ENCODE measurements around the gene ADAMTS16. TPM values are rescaled to one million over a fixed set of nuclear protein-coding genes. Genes with fewer than 3 reads are reported as not detected.
A peak's percentile ranks its signal among the peaks of the same experiment; 100 is the strongest.

ADAMTS16 gene
- total and polyA plus RNA-seq, 2 donors from 2014 or later = 5.6 to 7.5 TPM

DNA sequence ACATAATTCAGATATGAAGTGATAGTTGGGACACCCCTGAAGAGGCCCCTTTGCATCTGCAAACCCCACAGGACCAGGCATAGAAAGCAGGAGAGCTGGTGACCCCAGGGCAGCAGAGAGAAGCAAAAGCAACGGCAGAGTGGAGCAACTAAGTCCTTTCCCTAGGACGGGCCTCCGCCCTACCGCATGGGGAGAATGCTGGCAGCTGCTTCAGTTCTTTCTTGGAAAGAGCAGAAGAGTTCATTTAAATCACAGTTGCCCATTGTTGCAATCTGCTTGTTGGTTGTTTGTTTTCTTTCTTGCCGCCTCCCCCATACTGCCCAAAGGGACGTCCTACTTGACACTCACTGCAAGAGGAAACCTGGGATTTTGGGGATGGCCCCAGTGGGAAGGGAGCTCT is 126.2 kb downstream of the ADAMTS16 start:
- TF ChIP-seq, protein P1, sequence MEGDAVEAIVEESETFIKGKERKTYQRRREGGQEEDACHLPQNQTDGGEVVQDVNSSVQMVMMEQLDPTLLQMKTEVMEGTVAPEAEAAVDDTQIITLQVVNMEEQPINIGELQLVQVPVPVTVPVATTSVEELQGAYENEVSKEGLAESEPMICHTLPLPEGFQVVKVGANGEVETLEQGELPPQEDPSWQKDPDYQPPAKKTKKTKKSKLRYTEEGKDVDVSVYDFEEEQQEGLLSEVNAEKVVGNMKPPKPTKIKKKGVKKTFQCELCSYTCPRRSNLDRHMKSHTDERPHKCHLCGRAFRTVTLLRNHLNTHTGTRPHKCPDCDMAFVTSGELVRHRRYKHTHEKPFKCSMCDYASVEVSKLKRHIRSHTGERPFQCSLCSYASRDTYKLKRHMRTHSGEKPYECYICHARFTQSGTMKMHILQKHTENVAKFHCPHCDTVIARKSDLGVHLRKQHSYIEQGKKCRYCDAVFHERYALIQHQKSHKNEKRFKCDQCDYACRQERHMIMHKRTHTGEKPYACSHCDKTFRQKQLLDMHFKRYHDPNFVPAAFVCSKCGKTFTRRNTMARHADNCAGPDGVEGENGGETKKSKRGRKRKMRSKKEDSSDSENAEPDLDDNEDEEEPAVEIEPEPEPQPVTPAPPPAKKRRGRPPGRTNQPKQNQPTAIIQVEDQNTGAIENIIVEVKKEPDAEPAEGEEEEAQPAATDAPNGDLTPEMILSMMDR (IDR thresholded peaks at IDR 0.05; ENCODE audit: borderline replicate concordance, extremely low read depth, insufficient read depth) = no peak
- H3K4me3 ChIP-seq (ENCODE audit: low read length in 3 of 3) = no peak overlapping the region
- no peak overlapping the region for H3K9ac ChIP-seq (ENCODE audit: low read length in 3 of 3)
- no peak for DNase-seq
- no peak overlapping the region for H3K27ac ChIP-seq (ENCODE audit: low read depth in 2 of 2, low read length in 2 of 2)
- H3K4me1 ChIP-seq (ENCODE audit: control insufficient read depth in 2 of 3, insufficient read depth in 2 of 3, low read depth in 1 of 3, low read length in 3 of 3) = peaks cover 0 to 3% (median 0%) of the 10 kb centered on the region in 3 donors
- FAIRE-seq = no peak
- no peaks in the 10 kb centered on the region for H3K9me3 ChIP-seq (ENCODE audit: control insufficient read depth in 2 of 3, insufficient read depth in 1 of 3, low read length in 3 of 3)
- peaks cover 0 to 5% (median 0%) of the 10 kb centered on the region in 3 donors for H3K36me3 ChIP-seq (ENCODE audit: control insufficient read depth in 2 of 3, insufficient read depth in 3 of 3, low read length in 3 of 3)
- intact Hi-C loops (cut with DNase I) = no loop called here
- H3K27me3 ChIP-seq (ENCODE audit: control insufficient read depth, insufficient read depth, low read length) = no peaks in the 10 kb centered on the region

DNA sequence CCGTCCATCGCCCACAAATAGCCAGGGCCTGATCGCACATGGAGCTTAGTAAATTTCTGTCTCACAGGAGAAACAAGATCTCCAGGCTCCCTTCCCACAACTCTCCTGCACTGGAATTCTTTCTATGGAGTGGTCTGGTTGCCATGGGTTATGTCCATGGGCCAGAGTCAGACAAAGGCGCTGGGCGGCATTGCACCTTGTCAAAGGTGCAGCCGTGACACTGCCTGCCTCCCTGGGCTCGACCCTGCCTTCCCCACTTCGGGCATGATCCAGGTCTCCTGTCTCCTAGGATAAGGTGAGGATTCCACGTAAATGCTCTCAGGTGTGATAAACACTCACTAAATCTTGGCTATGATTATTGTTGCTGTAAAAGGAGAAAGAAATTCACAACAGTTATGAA is 130.0 kb downstream of the ADAMTS16 start:
- H3K9me3 ChIP-seq (ENCODE audit: control insufficient read depth in 2 of 3, insufficient read depth in 1 of 3, low read length in 3 of 3) = no peaks in the 10 kb centered on the region
- TF ChIP-seq, protein P1 (IDR thresholded peaks at IDR 0.05; ENCODE audit: borderline replicate concordance, extremely low read depth, insufficient read depth) = no peak
- intact Hi-C loops (cut with DNase I) = no loop called here
- H3K4me3 ChIP-seq (ENCODE audit: low read length in 3 of 3) = no peak overlapping the region
- H3K27ac ChIP-seq (ENCODE audit: low read depth in 2 of 2, low read length in 2 of 2) = no peak overlapping the region
- no peak for DNase-seq
- H3K9ac ChIP-seq (ENCODE audit: low read length in 3 of 3) = no peak overlapping the region
- peaks cover 0 to 9% (median 2%) of the 10 kb centered on the region in 3 donors for H3K4me1 ChIP-seq (ENCODE audit: control insufficient read depth in 2 of 3, insufficient read depth in 2 of 3, low read depth in 1 of 3, low read length in 3 of 3)
- FAIRE-seq = no peak
- H3K27me3 ChIP-seq (ENCODE audit: control insufficient read depth, insufficient read depth, low read length) = no peaks in the 10 kb centered on the region
- H3K36me3 ChIP-seq (ENCODE audit: control insufficient read depth in 2 of 3, insufficient read depth in 3 of 3, low read length in 3 of 3) = no peaks in the 10 kb centered on the region

DNA sequence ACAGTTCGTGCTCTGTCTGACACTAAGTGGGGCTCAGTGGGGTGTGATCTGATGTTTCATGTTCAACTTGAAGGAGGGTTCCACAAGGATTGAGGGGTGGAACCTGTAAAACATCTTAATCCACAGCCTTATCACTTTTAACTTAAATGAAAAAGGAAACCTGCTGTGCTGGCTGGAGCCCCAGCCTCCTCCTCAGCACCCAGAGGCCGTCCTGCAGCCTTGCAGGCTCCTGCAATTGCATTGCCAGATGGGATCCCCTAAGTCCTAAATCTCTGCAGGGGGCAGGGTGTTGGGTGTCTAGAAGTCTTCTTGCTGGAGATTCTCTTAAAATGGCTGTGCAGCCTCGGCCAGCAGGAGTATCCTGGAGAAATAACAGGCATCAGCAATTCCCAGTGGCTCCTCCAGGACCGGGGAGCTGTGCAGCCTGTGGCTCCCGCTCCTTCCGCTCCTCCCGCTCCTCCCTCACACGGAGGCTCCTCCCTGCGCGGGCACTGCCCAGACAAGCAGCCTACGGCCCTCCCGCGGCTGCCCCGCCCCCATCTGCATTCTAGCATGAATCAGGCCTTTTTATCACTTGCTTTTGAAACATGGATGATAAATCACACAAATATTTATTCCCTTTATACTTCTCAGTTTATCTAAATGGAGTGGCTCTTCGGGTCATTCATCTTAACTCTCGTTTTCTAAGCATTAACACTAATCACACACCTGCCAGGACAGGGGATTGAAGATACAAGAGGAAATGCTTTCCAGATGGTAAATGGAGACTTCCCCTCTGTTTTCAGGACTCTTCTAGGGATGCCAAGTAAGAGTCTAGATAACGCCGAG is 131.0 kb downstream of the ADAMTS16 start:
- peak overlapping the region in 1 of 2 donors; percentile 48 for H3K27ac ChIP-seq (ENCODE audit: low read depth in 2 of 2, low read length in 2 of 2)
- no peaks in the 10 kb centered on the region for H3K36me3 ChIP-seq (ENCODE audit: control insufficient read depth in 2 of 3, insufficient read depth in 3 of 3, low read length in 3 of 3)
- H3K9ac ChIP-seq (ENCODE audit: low read length in 3 of 3) = no peak overlapping the region
- no peak overlapping the region for H3K4me3 ChIP-seq (ENCODE audit: low read length in 3 of 3)
- DNase-seq (peak; percentile 73 to 88 (median 80)), FAIRE-seq (no peak)
- intact Hi-C loops (cut with DNase I) = no loop called here
- H3K27me3 ChIP-seq (ENCODE audit: control insufficient read depth, insufficient read depth, low read length) = no peaks in the 10 kb centered on the region
- peaks cover 0 to 9% (median 2%) of the 10 kb centered on the region in 3 donors for H3K4me1 ChIP-seq (ENCODE audit: control insufficient read depth in 2 of 3, insufficient read depth in 2 of 3, low read depth in 1 of 3, low read length in 3 of 3)
- TF ChIP-seq, protein P1 (IDR thresholded peaks at IDR 0.05; ENCODE audit: borderline replicate concordance, extremely low read depth, insufficient read depth) = peak; percentile 4
- no peaks in the 10 kb centered on the region for H3K9me3 ChIP-seq (ENCODE audit: control insufficient read depth in 2 of 3, insufficient read depth in 1 of 3, low read length in 3 of 3)
